ENCODE data around the gene TARS2.

TARS2 gene

DNA sequence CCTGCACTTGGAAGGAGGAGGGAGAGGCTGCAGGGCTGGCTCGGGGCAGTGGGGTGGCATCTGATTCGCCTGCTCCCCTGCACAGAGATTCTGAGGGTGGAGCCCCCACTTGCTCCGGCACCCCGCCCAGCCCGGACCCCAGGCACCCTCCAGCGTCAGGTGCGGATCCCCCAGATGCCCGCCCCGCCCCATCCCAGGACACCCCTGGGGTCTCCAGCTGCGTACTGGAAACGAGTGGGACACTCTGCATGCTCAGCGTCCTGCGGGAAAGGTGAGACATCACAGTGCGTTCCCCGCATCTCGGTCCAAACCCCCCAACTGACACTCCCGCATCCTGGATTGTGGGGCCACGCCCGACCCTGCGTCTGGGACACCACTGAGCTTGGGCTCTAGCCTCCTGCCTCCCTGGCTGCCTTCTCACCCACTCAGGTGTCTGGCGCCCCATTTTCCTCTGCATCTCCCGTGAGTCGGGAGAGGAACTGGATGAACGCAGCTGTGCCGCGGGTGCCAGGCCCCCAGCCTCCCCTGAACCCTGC is 69.9 kb downstream of the TARS2 start:
- no peak for DNase-seq

Data from NCI-H1417 (cell line).